IgD-negative memory B cell (primary cell): ENCODE measurements around the gene CCDC110. TPM values are rescaled to one million over a fixed set of nuclear protein-coding genes. Genes with fewer than 3 reads are reported as not detected.

ENCODE experiments used
- polyA plus RNA-seq: library from polyadenylated mRNA; unstranded; fragments of 300-500 nt; fragmentation: Illumina TruSeq; gene quantifications from one replicate; pipeline ENCODE4 v1.2.3, GENCODE V29; 2021

Gene CCDC110
- polyA plus RNA-seq, 1 donor from 2014 or later, result not detected

Other genes with a start within 250 kb of the CCDC110 start
- 0.89 TPM for gene LRP2BP, start 75.8 kb downstream of the CCDC110 start, polyA plus RNA-seq
- 16.5 TPM for gene ANKRD37, start 74.9 kb downstream of the CCDC110 start, polyA plus RNA-seq
- gene UFSP2, start 45.8 kb downstream of the CCDC110 start, polyA plus RNA-seq, result 29.2 TPM
- gene PDLIM3, start 63.8 kb upstream of the CCDC110 start, polyA plus RNA-seq, result 0.13 TPM